Measurements from ENCODE around the gene ATP10B.

DNA sequence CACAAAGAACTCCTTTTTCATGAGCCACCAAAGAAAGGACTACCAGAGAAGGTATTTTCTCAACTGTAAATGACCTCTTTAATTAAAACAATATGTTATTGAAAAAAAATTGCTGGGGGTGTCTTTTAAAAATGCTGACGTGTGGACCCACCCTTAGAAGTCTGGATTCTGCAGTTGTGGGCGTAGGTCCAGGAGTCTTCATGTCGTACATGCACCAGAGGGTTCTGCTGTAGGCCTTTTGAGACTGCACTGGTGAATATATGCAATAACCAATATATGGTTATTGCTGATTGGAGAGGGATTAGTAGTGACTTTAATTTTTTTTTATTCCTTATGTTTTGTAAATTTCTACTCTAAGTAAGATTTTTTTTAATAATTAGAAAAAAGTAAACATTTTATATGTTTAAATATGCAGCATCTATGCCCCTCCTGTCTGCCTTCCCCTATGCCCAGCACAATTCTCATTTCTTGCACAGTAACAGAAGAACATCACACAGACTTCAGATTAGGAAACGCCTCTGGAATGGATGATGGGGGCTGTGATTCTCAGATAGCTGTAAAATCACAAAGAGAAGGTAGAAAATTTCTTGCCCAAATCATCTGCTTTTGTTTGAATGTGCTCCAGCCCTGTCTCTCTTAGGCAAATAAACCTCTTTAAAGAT, 328.4 kb downstream of the ATP10B start:
- TF ChIP-seq, protein P1, sequence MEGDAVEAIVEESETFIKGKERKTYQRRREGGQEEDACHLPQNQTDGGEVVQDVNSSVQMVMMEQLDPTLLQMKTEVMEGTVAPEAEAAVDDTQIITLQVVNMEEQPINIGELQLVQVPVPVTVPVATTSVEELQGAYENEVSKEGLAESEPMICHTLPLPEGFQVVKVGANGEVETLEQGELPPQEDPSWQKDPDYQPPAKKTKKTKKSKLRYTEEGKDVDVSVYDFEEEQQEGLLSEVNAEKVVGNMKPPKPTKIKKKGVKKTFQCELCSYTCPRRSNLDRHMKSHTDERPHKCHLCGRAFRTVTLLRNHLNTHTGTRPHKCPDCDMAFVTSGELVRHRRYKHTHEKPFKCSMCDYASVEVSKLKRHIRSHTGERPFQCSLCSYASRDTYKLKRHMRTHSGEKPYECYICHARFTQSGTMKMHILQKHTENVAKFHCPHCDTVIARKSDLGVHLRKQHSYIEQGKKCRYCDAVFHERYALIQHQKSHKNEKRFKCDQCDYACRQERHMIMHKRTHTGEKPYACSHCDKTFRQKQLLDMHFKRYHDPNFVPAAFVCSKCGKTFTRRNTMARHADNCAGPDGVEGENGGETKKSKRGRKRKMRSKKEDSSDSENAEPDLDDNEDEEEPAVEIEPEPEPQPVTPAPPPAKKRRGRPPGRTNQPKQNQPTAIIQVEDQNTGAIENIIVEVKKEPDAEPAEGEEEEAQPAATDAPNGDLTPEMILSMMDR (IDR thresholded peaks at IDR 0.05; ENCODE audit: insufficient read depth, low read length, poor library complexity, severe bottlenecking) = no peak
- TF ChIP-seq EZH2phosphoT487 (conservative IDR thresholded peaks at IDR 0.05; ENCODE audit: low read length) = no peak
